DOHH2 (cell line): ENCODE measurements around the gene GPATCH8.

Experiments used
- CTCF ChIP-seq: fragments of 200-600 bp; sonication (generic); IDR thresholded peaks from one replicate; pipeline ENCODE4 v1.5.1; 2014; ENCODE audit warnings: antibody characterized with exemption, mild to moderate bottlenecking, low read depth, low read length; ENCODE audit not compliant: poor library complexity, severe bottlenecking
- EZH2phosphoT487 ChIP-seq: fragments of 200-600 bp; sonication (generic); IDR thresholded peaks from 2 replicates; pipeline ENCODE4 v1.6.1; 2017; ENCODE audit warnings: borderline replicate concordance, mild to moderate bottlenecking, antibody characterized with exemption, low read length, moderate library complexity, mixed read lengths

GRCh38 chr17:44349553-44350070 lies 153.6 kb downstream of the GPATCH8 start:
- no peak for TF ChIP-seq CTCF
- no peak for TF ChIP-seq EZH2phosphoT487
